ENCODE measurements around the gene PRICKLE4. TPM values are rescaled to one million over a fixed set of nuclear protein-coding genes. Genes with fewer than 3 reads are reported as not detected.

Gene PRICKLE4
- total RNA-seq, 1 experiment from 2014 or later, result 1.6 TPM

- H3K36me3 ChIP-seq (ENCODE audit: control insufficient read depth, insufficient read depth, low read length), result no peaks in the 10 kb centered on the region
- peaks cover 8% of the 10 kb centered on the region for H3K4me1 ChIP-seq (ENCODE audit: control insufficient read depth, insufficient read depth, low read length)
- H3K4me3 ChIP-seq (ENCODE audit: low read depth in 2 of 2, low read length in 2 of 2), result no peak overlapping the region
- no peaks in the 10 kb centered on the region for H3K9me3 ChIP-seq (ENCODE audit: control insufficient read depth, insufficient read depth, low read depth, low read length)
- in situ Hi-C loops (cut with HindIII; ENCODE audit: low pct_unique_long_range_greater_than_20kb, low sequenced_read_pairs) (no loop called here), intact Hi-C loops (cut with micrococcal nuclease; ENCODE audit: unreplicated experiment) (no loop called here)
- no peak for ATAC-seq
- no peaks in the 10 kb centered on the region for H3K27me3 ChIP-seq (ENCODE audit: control insufficient read depth, insufficient read depth, low read length)
- DNase-seq (ENCODE audit: low read depth, low spot score), result no peak
- BruUV-seq (replicated peaks), result no TSS peak
- CTCF ChIA-PET, result no interaction called here
- POLR2A ChIA-PET, result no interaction called here
- TF ChIP-seq TCF7L2 (IDR thresholded peaks at IDR 0.05; ENCODE audit: low read depth, low read length) (no peak), POLR2AphosphoS5 (IDR thresholded peaks at IDR 0.05; ENCODE audit: low read depth, low read length) (no peak), REST (IDR thresholded peaks at IDR 0.05; ENCODE audit: insufficient read depth in 1 of 2, low read depth in 2 of 2, low read length in 1 of 2) (no peak), SIN3A (IDR thresholded peaks at IDR 0.05; ENCODE audit: borderline replicate concordance, insufficient read depth, low read depth, low read length) (no peak)
- TF ChIP-seq, protein P1, sequence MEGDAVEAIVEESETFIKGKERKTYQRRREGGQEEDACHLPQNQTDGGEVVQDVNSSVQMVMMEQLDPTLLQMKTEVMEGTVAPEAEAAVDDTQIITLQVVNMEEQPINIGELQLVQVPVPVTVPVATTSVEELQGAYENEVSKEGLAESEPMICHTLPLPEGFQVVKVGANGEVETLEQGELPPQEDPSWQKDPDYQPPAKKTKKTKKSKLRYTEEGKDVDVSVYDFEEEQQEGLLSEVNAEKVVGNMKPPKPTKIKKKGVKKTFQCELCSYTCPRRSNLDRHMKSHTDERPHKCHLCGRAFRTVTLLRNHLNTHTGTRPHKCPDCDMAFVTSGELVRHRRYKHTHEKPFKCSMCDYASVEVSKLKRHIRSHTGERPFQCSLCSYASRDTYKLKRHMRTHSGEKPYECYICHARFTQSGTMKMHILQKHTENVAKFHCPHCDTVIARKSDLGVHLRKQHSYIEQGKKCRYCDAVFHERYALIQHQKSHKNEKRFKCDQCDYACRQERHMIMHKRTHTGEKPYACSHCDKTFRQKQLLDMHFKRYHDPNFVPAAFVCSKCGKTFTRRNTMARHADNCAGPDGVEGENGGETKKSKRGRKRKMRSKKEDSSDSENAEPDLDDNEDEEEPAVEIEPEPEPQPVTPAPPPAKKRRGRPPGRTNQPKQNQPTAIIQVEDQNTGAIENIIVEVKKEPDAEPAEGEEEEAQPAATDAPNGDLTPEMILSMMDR (IDR thresholded peaks at IDR 0.05), result no peak
- no peak overlapping the region for H3K27ac ChIP-seq (ENCODE audit: low read length)
Observed at GRCh38 chr6:41769376-41769775, 11.2 kb upstream of the PRICKLE4 start.

- TF ChIP-seq TCF7L2 (IDR thresholded peaks at IDR 0.05; ENCODE audit: low read depth, low read length) (no peak), POLR2AphosphoS5 (IDR thresholded peaks at IDR 0.05; ENCODE audit: low read depth, low read length) (no peak)
- TF ChIP-seq, protein P1 (IDR thresholded peaks at IDR 0.05), result no peak
- Histone ChIP-seq H3K27me3 (ENCODE audit: control insufficient read depth, insufficient read depth, low read length) (no peaks in the 10 kb centered on the region), H3K4me1 (ENCODE audit: control insufficient read depth, insufficient read depth, low read length) (peaks cover 8% of the 10 kb centered on the region), H3K9me3 (ENCODE audit: control insufficient read depth, insufficient read depth, low read depth, low read length) (no peaks in the 10 kb centered on the region), H3K27ac (ENCODE audit: low read length) (no peak overlapping the region), H3K36me3 (ENCODE audit: control insufficient read depth, insufficient read depth, low read length) (peaks cover under 1% of the 10 kb centered on the region; the same call in 1 of the 2 replicates), H3K4me3 (ENCODE audit: low read depth in 2 of 2, low read length in 2 of 2) (no peak overlapping the region)
- in situ Hi-C loops (cut with HindIII; ENCODE audit: low pct_unique_long_range_greater_than_20kb, low sequenced_read_pairs) (no loop called here), intact Hi-C loops (cut with micrococcal nuclease; ENCODE audit: unreplicated experiment) (no loop called here)
- ATAC-seq (no peak), DNase-seq (ENCODE audit: low read depth, low spot score) (no peak)
- BruUV-seq (replicated peaks), result no TSS peak
- POLR2A ChIA-PET, result no interaction called here
- CTCF ChIA-PET, result interaction anchor here (0.6 kb wide), 1 partner anchor 73 kb away, joined by 3 read pairs; no protein-coding TSS in a partner anchor
Observed at GRCh38 chr6:41770381-41771057, 10.1 kb upstream of the PRICKLE4 start.

All from Panc1 (cell line).